B cell (primary cell): ENCODE data around the gene ATG7. TPM values are rescaled to one million over a fixed set of nuclear protein-coding genes. Genes with fewer than 3 reads are reported as not detected.

Source experiments
- ATAC-seq: fragments of 200-7000 bp; cut with Tn5 transposase; one replicate; pipeline ENCODE4 v1.10.0; 2021; ENCODE audit warnings: low read depth, mild to moderate bottlenecking, moderate number of reproducible peaks, moderate library complexity
- CTCF ChIA-PET: fragments of 350-600 bp; sonication (Branson Sonifier 250); formaldehyde crosslinking; loops from one replicate; lab custom pipeline; 2021; ENCODE audit warnings: antibody characterized with exemption, inconsistent platforms; lab: Charles Lee
- POLR2A ChIA-PET: fragments of 350-600 bp; sonication (Branson Sonifier 250); formaldehyde crosslinking; loops from one replicate; lab custom pipeline; 2021; ENCODE audit warnings: antibody characterized with exemption; lab: Charles Lee
- DNase-seq: peaks from one replicate; pipeline ENCODE4 v3.0.0; 2013
- H2AFZ ChIP-seq: 2 replicates; pipeline ENCODE4 v1.6.1; 2012; ENCODE audit warnings: mild to moderate bottlenecking, low read depth, low read length; ENCODE audit not compliant: insufficient read depth, poor library complexity, severe bottlenecking
- H3K27ac ChIP-seq, 2 donors: 1 replicate in 1 of 2; 2 replicates in 1 of 2; pipeline ENCODE4 v1.5.1; 2012 to 2013; ENCODE audit warnings: low read length in 2 of 2, mild to moderate bottlenecking in 2 of 2, moderate library complexity in 1 of 2
- H3K27me3 ChIP-seq, 4 experiments: fragments of 200-600 bp in 1 of 4; sonication (generic) in 1 of 4; replicated peaks in 1 of 4; 1 replicate in 2 of 4; 2 replicates in 2 of 4; pipeline versions ENCODE4 v1.6.1 to v1.7.0; 2013 to 2016; ENCODE audit warnings: low read length in 3 of 4, mild to moderate bottlenecking in 2 of 4, mixed read lengths in 1 of 4, moderate library complexity in 1 of 4; ENCODE audit not compliant: insufficient read depth in 4 of 4, control insufficient read depth in 3 of 4; ENCODE audit errors: control extremely low read depth in 1 of 4
- H3K36me3 ChIP-seq, 2 experiments: replicated peaks in 1 of 2; 1 replicate in 1 of 2; 2 replicates in 1 of 2; pipeline versions ENCODE4 v1.6.1 to v1.7.1; 2013; ENCODE audit warnings: low read length in 1 of 2; ENCODE audit not compliant: insufficient read depth in 2 of 2, control insufficient read depth in 1 of 2; ENCODE audit errors: control extremely low read depth in 1 of 2, extremely low read depth in 1 of 2
- H3K4me1 ChIP-seq, 2 donors: fragments of 200-600 bp in 1 of 2; sonication (generic) in 1 of 2; 1 replicate in 1 of 2; 2 replicates in 1 of 2; pipeline versions ENCODE4 v1.5.1 to v1.6.1; 2013 to 2017; ENCODE audit warnings: low read length in 2 of 2; ENCODE audit not compliant: control insufficient read depth in 2 of 2, insufficient read depth in 2 of 2
- H3K4me2 ChIP-seq: replicated peaks from 2 replicates; pipeline ENCODE3; 2012; ENCODE audit warnings: mild to moderate bottlenecking, low read depth, low read length; ENCODE audit not compliant: poor library complexity, severe bottlenecking
- H3K4me3 ChIP-seq, 5 experiments: fragments of 200-600 bp in 1 of 5; sonication (generic) in 1 of 5; 1 replicate in 3 of 5; 2 replicates in 2 of 5; pipeline versions ENCODE4 v1.5.1 to v1.7.0; 2011 to 2016; ENCODE audit warnings: low read length in 4 of 5, mild to moderate bottlenecking in 4 of 5, low read depth in 2 of 5, control low read depth in 1 of 5, moderate library complexity in 1 of 5; ENCODE audit not compliant: insufficient read depth in 1 of 5; ENCODE audit errors: control extremely low read depth in 1 of 5, extremely low read depth in 1 of 5
- H3K79me2 ChIP-seq: fragments of 200-600 bp; sonication (generic); one replicate; pipeline ENCODE4 v1.6.0; 2016; ENCODE audit warnings: low read length; ENCODE audit not compliant: control insufficient read depth, insufficient read depth
- H3K9ac ChIP-seq: fragments of 200-600 bp; sonication (generic); 2 replicates; pipeline ENCODE4 v1.6.1; 2017; ENCODE audit warnings: mild to moderate bottlenecking, low read length, moderate library complexity
- H3K9me3 ChIP-seq, 3 donors: one replicate each; pipeline versions ENCODE4 v1.6.1 to v1.7.1; 2013; ENCODE audit warnings: low read length in 2 of 3; ENCODE audit not compliant: control insufficient read depth in 2 of 3, insufficient read depth in 1 of 3; ENCODE audit errors: control extremely low read depth in 1 of 3
- H4K20me1 ChIP-seq: 2 replicates; pipeline ENCODE4 v1.6.0; 2012; ENCODE audit warnings: mild to moderate bottlenecking, low read length; ENCODE audit not compliant: insufficient read depth, control insufficient read depth, poor library complexity, severe bottlenecking
- H3K27ac Mint-ChIP-seq: one replicate; pipeline ENCODE4 v1.8.0; 2021; ENCODE audit warnings: mixed read lengths
- H3K27me3 Mint-ChIP-seq: one replicate; pipeline ENCODE4 v1.8.0; 2021; ENCODE audit warnings: mixed read lengths
- H3K4me1 Mint-ChIP-seq: one replicate; pipeline ENCODE4 v1.8.0; 2021; ENCODE audit warnings: mixed read lengths
- H3K4me3 Mint-ChIP-seq: one replicate; pipeline ENCODE4 v1.8.0; 2021; ENCODE audit warnings: mixed read lengths
- H3K9me3 Mint-ChIP-seq: one replicate; pipeline ENCODE4 v1.8.0; 2022; ENCODE audit warnings: mixed read lengths; ENCODE audit not compliant: insufficient read depth
- EZH2 ChIP-seq: IDR thresholded peaks from 2 replicates; pipeline ENCODE4 v1.6.1; 2012; ENCODE audit warnings: borderline replicate concordance, low read depth, mild to moderate bottlenecking, moderate library complexity, low read length; ENCODE audit not compliant: insufficient read depth, poor library complexity, severe bottlenecking
- WGBS: methylation state at CpG from one replicate; pipeline ENCODE4 v1.1.5; 2013; ENCODE audit warnings: missing lambda C conversion rate; ENCODE audit not compliant: insufficient coverage; 5-methylcytosine and 5-hydroxymethylcytosine counted together
- intact Hi-C: fragments of 100-400 bp; cut with micrococcal nuclease; formaldehyde crosslinking; loops from one replicate; pipeline ENCODE4 v1.10.0; 2022
- polyA plus RNA-seq: library from polyadenylated mRNA; depleted of rRNA; stranded (reverse); fragments of >200 nt; gene quantifications from 2 replicates; pipeline ENCODE4 v1.2.3, GENCODE V29; 2012
- total RNA-seq, 2 donors: library from RNA; stranded (reverse); fragments of 120-200 nt in 1 of 2; gene quantifications; 1 replicate in 1 of 2; 2 replicates in 1 of 2; pipeline versions ENCODE4 v1.2.3 to v1.2.4, GENCODE V29; 2013 to 2022
- TF ChIP-seq, protein P1 (sequence below): fragments of 200-600 bp; IDR thresholded peaks from one replicate; pipeline ENCODE4 v1.8.0; 2022; ENCODE audit warnings: antibody characterized with exemption, mild to moderate bottlenecking

The ATG7 gene
- total and polyA plus RNA-seq, 2 donors (not counting 1 experiment from before 2014, with no cell fraction given) = 13.9 to 66.4 TPM

GRCh38 chr3:11574981-11575669 lies 302.9 kb downstream of the ATG7 start:
- CTCF ChIA-PET = interaction anchor here (0.7 to 1.0 kb wide), 2 partner anchors 10 to 229 kb away, joined by 3 to 4 read pairs; no protein-coding TSS in a partner anchor
- 96% methylated on average over 16 of the region's 20 CpGs for WGBS
- H3K36me3 ChIP-seq = peaks cover 0 to 24% of the 10 kb centered on the region in 2 experiments

DNA sequence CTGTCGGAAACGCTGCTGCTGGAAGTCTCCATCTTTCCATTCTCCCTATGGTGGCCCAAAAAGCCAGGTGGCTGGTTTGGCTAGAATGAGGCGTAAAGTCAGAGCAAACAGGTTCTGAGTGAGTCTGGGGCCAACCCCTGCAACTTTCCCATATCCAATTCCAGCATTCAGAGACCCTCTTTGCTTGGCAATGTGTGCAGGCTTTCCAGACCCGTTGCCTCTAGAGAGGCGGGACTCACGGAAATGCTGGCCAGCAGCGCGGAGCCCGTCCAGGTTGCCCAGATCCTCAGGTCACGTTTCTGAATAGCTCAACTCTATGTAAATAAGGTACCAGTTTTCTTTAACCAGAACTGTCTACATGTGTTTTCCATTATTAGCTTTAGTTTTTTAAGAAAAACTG lies 303.5 kb downstream of the ATG7 start:
- Histone ChIP-seq H3K27me3 (no peaks in the 10 kb centered on the region), H2AFZ (no peak overlapping the region), H3K36me3 (peaks cover under 1 to 26% of the 10 kb centered on the region in 2 experiments), H3K9me3 (peaks cover 0 to 2% (median 0%) of the 10 kb centered on the region in 3 donors), H3K4me3 (no peak overlapping the region), H3K79me2 (peaks cover 78% of the 10 kb centered on the region), H4K20me1 (peaks cover 37% of the 10 kb centered on the region), H3K27ac (no peak overlapping the region), H3K9ac (no peak overlapping the region), H3K4me2 (no peak overlapping the region), H3K4me1 (peaks cover 4 to 5% of the 10 kb centered on the region in 2 donors)
- Mint-ChIP-seq H3K9me3 (no peaks in the 10 kb centered on the region), H3K27ac (no peak overlapping the region), H3K27me3 (no peaks in the 10 kb centered on the region), H3K4me3 (no peak overlapping the region), H3K4me1 (peaks cover 20% of the 10 kb centered on the region)
- no peak for ATAC-seq
- DNase-seq = no peak
- intact Hi-C loops = no loop called here
- POLR2A ChIA-PET = no interaction called here
- WGBS = 100% methylated on average over 3 of the region's 10 CpGs
- TF ChIP-seq EZH2 = no peak
- TF ChIP-seq, protein P1, sequence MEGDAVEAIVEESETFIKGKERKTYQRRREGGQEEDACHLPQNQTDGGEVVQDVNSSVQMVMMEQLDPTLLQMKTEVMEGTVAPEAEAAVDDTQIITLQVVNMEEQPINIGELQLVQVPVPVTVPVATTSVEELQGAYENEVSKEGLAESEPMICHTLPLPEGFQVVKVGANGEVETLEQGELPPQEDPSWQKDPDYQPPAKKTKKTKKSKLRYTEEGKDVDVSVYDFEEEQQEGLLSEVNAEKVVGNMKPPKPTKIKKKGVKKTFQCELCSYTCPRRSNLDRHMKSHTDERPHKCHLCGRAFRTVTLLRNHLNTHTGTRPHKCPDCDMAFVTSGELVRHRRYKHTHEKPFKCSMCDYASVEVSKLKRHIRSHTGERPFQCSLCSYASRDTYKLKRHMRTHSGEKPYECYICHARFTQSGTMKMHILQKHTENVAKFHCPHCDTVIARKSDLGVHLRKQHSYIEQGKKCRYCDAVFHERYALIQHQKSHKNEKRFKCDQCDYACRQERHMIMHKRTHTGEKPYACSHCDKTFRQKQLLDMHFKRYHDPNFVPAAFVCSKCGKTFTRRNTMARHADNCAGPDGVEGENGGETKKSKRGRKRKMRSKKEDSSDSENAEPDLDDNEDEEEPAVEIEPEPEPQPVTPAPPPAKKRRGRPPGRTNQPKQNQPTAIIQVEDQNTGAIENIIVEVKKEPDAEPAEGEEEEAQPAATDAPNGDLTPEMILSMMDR = no peak
- CTCF ChIA-PET = interaction anchor here (1.0 kb wide), 1 partner anchor 10 kb away, joined by 3 read pairs; no protein-coding TSS in a partner anchor

More at GRCh38 chr3:11574981-11575669, 302.9 kb downstream of the ATG7 start:
- H3K4me1 Mint-ChIP-seq = peaks cover 20% of the 10 kb centered on the region
- H3K9ac ChIP-seq = no peak overlapping the region
- no peak overlapping the region for H3K4me3 Mint-ChIP-seq
- no peak overlapping the region for H3K4me3 ChIP-seq
- H2AFZ ChIP-seq = no peak overlapping the region
- no peaks in the 10 kb centered on the region for H3K27me3 ChIP-seq
- no peaks in the 10 kb centered on the region for H3K9me3 Mint-ChIP-seq
- POLR2A ChIA-PET = no interaction called here
- intact Hi-C loops = no loop called here
- no peaks in the 10 kb centered on the region for H3K27me3 Mint-ChIP-seq
- peaks cover 78% of the 10 kb centered on the region for H3K79me2 ChIP-seq
- no peak overlapping the region for H3K27ac Mint-ChIP-seq
- peaks cover 4 to 5% of the 10 kb centered on the region in 2 donors for H3K4me1 ChIP-seq
- TF ChIP-seq EZH2 = no peak
- TF ChIP-seq, protein P1 = no peak
- DNase-seq = no peak
- ATAC-seq = no peak
- H3K4me2 ChIP-seq = no peak overlapping the region
- H3K9me3 ChIP-seq = no peaks in the 10 kb centered on the region
- H3K27ac ChIP-seq = no peak overlapping the region
- peaks cover 35% of the 10 kb centered on the region for H4K20me1 ChIP-seq
